Measurements from ENCODE around the gene CNOT11. TPM values are rescaled to one million over a fixed set of nuclear protein-coding genes. Genes with fewer than 3 reads are reported as not detected.

CNOT11 gene
- total and polyA plus RNA-seq, 9 donors: 11.5 to 55.1 (median 21.0) TPM

- TF ChIP-seq EP300 (IDR thresholded peaks at IDR 0.05) (no peak), CTCF (IDR thresholded peaks at IDR 0.05) (no peak), POLR2A (IDR thresholded peaks at IDR 0.05) (no peak)
- 81 to 93% (median 89%) methylated on average over 1 of the region's 1 CpG for WGBS, 3 donors
- intact Hi-C loops (cut with DNase I): no loop called here
- DNase-seq: no peak
- Histone ChIP-seq H3K27ac (no peak overlapping the region), H3K4me3 (no peak overlapping the region), H3K9me3 (no peaks in the 10 kb centered on the region), H3K4me1 (ENCODE audit: insufficient read depth) (no peaks in the 10 kb centered on the region), H3K27me3 (no peaks in the 10 kb centered on the region), H3K36me3 (no peaks in the 10 kb centered on the region)
Observed at GRCh38 chr2:101263377-101263800, 10.7 kb downstream of the CNOT11 start.

- Histone ChIP-seq H3K9me3 (no peaks in the 10 kb centered on the region), H3K4me3 (no peak overlapping the region), H3K27me3 (no peaks in the 10 kb centered on the region), H3K36me3 (no peaks in the 10 kb centered on the region), H3K27ac (no peak overlapping the region), H3K4me1 (ENCODE audit: insufficient read depth) (no peaks in the 10 kb centered on the region)
- no peak for DNase-seq
- intact Hi-C loops (cut with DNase I): no loop called here
- TF ChIP-seq EP300 (IDR thresholded peaks at IDR 0.05) (no peak), POLR2A (IDR thresholded peaks at IDR 0.05) (no peak), CTCF (IDR thresholded peaks at IDR 0.05) (no peak)
- WGBS, 3 donors: 86 to 89% (median 88%) methylated on average over 13 of the region's 13 CpGs
Observed at GRCh38 chr2:101264360-101264939, 11.8 kb downstream of the CNOT11 start.

- no peak overlapping the region for H3K27ac ChIP-seq
- H3K9me3 ChIP-seq: no peaks in the 10 kb centered on the region
- H3K4me3 ChIP-seq: no peak overlapping the region
- no peaks in the 10 kb centered on the region for H3K27me3 ChIP-seq
- H3K4me1 ChIP-seq (ENCODE audit: insufficient read depth): no peaks in the 10 kb centered on the region
- intact Hi-C loops (cut with DNase I): no loop called here
- TF ChIP-seq EP300 (IDR thresholded peaks at IDR 0.05) (no peak), POLR2A (IDR thresholded peaks at IDR 0.05) (no peak), CTCF (IDR thresholded peaks at IDR 0.05) (no peak)
- WGBS, 3 donors: 73 to 80% (median 76%) methylated on average over 11 of the region's 11 CpGs
- no peak for DNase-seq
- no peaks in the 10 kb centered on the region for H3K36me3 ChIP-seq
Observed at GRCh38 chr2:101265893-101266499, 13.3 kb downstream of the CNOT11 start.

- DNase-seq: no peak
- no peak overlapping the region for H3K4me3 ChIP-seq
- no peak for TF ChIP-seq CTCF (IDR thresholded peaks at IDR 0.05)
- TF ChIP-seq EP300 (IDR thresholded peaks at IDR 0.05): no peak
- no peak for TF ChIP-seq POLR2A (IDR thresholded peaks at IDR 0.05)
- H3K36me3 ChIP-seq: no peaks in the 10 kb centered on the region
- no peaks in the 10 kb centered on the region for H3K9me3 ChIP-seq
- H3K4me1 ChIP-seq (ENCODE audit: insufficient read depth): no peaks in the 10 kb centered on the region
- intact Hi-C loops (cut with DNase I): no loop called here
- H3K27ac ChIP-seq: no peak overlapping the region
- WGBS, 3 donors: 67 to 69% (median 68%) methylated on average over 15 of the region's 15 CpGs
- H3K27me3 ChIP-seq: no peaks in the 10 kb centered on the region
Observed at GRCh38 chr2:101267671-101268656, 15.3 kb downstream of the CNOT11 start.

Data from ovary (tissue), 9 donors.